MM.1S (cell line): Measurements from ENCODE around the gene SLC17A7.

Experiments used
- DNase-seq: peaks from one replicate; pipeline ENCODE4 v3.0.0-alpha.2; 2015
- H2AFZ ChIP-seq: fragments of 300-600 bp; sonication (generic); 2 replicates; pipeline ENCODE4 v1.6.0; 2016; ENCODE audit warnings: antibody characterized with exemption, low read length
- H3F3A ChIP-seq: fragments of 300-600 bp; sonication (generic); 2 replicates; pipeline ENCODE4 v1.6.1; 2016; ENCODE audit warnings: mild to moderate bottlenecking, antibody characterized with exemption, low read length, moderate library complexity, mixed read lengths; ENCODE audit not compliant: insufficient read depth
- H3K27ac ChIP-seq: fragments of 300-600 bp; sonication (generic); 2 replicates; pipeline ENCODE4 v1.5.1; 2016; ENCODE audit warnings: mild to moderate bottlenecking, low read length
- H3K27me3 ChIP-seq: fragments of 300-600 bp; sonication (generic); replicated peaks from 2 replicates; pipeline ENCODE4 v1.6.0; 2016; ENCODE audit warnings: low read length; ENCODE audit not compliant: insufficient read depth
- H3K36me3 ChIP-seq: fragments of 300-600 bp; sonication (generic); replicated peaks from 2 replicates; pipeline ENCODE4 v1.6.1; 2016; ENCODE audit warnings: mild to moderate bottlenecking, low read length, mixed read lengths; ENCODE audit not compliant: insufficient read depth
- H3K4me1 ChIP-seq: fragments of 300-600 bp; sonication (generic); 2 replicates; pipeline ENCODE4 v1.6.1; 2016; ENCODE audit warnings: low read length, mixed read lengths
- H3K4me2 ChIP-seq: fragments of 300-600 bp; sonication (generic); 2 replicates; pipeline ENCODE4 v1.6.0; 2016; ENCODE audit warnings: low read depth, low read length
- H3K4me3 ChIP-seq: fragments of 300-600 bp; sonication (generic); 2 replicates; pipeline ENCODE4 v1.5.1; 2016; ENCODE audit warnings: low read length, mixed read lengths
- H3K79me2 ChIP-seq: fragments of 300-600 bp; sonication (generic); 2 replicates; pipeline ENCODE4 v1.6.1; 2016; ENCODE audit warnings: mixed run types, low read length, mixed read lengths
- H3K9ac ChIP-seq: fragments of 300-600 bp; sonication (generic); 2 replicates; pipeline ENCODE4 v1.6.1; 2016; ENCODE audit warnings: low read length, mixed read lengths
- H3K9me2 ChIP-seq: fragments of 300-600 bp; sonication (generic); replicated peaks from 2 replicates; pipeline ENCODE4 v1.6.1; 2016; ENCODE audit warnings: mild to moderate bottlenecking, low read length, mixed read lengths; ENCODE audit not compliant: insufficient read depth
- H3K9me3 ChIP-seq: fragments of 300-600 bp; sonication (generic); replicated peaks from 2 replicates; pipeline ENCODE4 v1.6.1; 2016; ENCODE audit warnings: mild to moderate bottlenecking, low read length, mixed read lengths; ENCODE audit not compliant: insufficient read depth
- H4K20me1 ChIP-seq: fragments of 300-600 bp; sonication (generic); 2 replicates; pipeline ENCODE4 v1.6.1; 2016; ENCODE audit warnings: mild to moderate bottlenecking, low read length, moderate library complexity, mixed read lengths; ENCODE audit not compliant: insufficient read depth
- EZH2 ChIP-seq: fragments of 300-600 bp; sonication (generic); optimal IDR thresholded peaks from 2 replicates; pipeline ENCODE3; 2017; ENCODE audit warnings: low read depth, mild to moderate bottlenecking, antibody characterized with exemption, low read length, mixed read lengths
- EZH2phosphoT487 ChIP-seq: fragments of 300-600 bp; sonication (generic); IDR thresholded peaks from 2 replicates; pipeline ENCODE4 v1.6.1; 2018; ENCODE audit warnings: antibody characterized with exemption, low read length
- TF ChIP-seq, protein P1 (sequence below): fragments of 300-600 bp; sonication (generic); IDR thresholded peaks from 2 replicates; pipeline ENCODE4 v1.5.1; 2016; ENCODE audit warnings: antibody characterized with exemption, low read length, mixed read lengths

Gene SLC17A7

DNA sequence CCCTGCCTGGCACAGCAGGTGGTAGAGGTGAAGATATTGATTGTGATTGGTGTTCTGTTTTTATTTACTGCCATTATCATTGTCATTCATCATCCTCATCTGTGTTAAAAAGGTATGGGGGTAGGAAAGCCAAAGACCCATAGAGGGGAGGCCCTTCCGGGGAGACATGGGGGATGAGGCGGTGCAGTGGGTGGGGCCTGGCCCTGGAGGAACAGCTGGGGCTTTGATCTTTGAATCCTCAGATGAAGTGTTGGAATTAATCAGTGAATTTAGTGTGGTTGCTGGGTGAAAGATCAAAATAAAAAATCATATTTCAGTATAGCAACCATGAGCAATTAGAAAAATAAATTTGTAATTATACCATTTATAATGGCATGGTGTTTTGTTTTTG is 25.5 kb downstream of the SLC17A7 start:
- H3K9ac ChIP-seq: no peak overlapping the region

DNA sequence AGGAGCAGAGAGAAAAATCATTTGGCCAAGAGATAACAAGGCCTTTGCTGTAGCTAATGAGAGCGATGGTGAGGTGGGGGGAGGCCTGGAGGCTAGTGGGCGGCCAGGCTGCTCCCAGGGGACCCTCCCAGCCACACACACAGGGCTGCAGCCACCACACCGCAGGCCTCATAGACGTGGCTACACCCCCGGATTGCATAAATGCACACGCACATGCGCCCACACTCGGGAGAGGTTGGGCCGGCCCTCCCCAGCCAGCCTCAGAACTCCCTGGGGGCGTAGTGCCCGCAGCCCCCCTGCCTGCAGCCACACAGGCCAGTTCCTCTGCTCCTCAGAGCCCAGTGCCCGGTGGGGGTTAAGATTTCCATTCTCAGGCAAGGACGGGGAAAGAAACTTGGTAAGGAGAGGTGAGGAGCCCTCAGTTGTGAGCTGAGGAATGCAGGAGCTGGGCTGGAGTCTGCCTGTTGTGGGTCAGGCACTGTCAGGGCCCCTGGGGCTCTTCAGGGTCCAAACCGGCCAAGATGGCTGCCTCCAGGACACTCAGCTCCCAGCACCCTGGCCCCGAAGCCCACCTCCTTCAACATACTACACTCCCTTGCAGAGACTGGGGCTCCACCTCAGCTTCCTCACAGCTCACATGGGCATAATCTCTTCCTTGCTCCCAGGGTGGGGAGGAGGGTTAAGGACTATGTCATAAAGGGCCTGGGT is 26.1 kb downstream of the SLC17A7 start:
- TF ChIP-seq, protein P1, sequence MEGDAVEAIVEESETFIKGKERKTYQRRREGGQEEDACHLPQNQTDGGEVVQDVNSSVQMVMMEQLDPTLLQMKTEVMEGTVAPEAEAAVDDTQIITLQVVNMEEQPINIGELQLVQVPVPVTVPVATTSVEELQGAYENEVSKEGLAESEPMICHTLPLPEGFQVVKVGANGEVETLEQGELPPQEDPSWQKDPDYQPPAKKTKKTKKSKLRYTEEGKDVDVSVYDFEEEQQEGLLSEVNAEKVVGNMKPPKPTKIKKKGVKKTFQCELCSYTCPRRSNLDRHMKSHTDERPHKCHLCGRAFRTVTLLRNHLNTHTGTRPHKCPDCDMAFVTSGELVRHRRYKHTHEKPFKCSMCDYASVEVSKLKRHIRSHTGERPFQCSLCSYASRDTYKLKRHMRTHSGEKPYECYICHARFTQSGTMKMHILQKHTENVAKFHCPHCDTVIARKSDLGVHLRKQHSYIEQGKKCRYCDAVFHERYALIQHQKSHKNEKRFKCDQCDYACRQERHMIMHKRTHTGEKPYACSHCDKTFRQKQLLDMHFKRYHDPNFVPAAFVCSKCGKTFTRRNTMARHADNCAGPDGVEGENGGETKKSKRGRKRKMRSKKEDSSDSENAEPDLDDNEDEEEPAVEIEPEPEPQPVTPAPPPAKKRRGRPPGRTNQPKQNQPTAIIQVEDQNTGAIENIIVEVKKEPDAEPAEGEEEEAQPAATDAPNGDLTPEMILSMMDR: no peak
- TF ChIP-seq EZH2 (no peak), EZH2phosphoT487 (no peak)
- Histone ChIP-seq H3K36me3 (no peaks in the 10 kb centered on the region), H3K4me3 (no peak overlapping the region), H3K79me2 (no peaks in the 10 kb centered on the region), H3K9ac (no peak overlapping the region), H4K20me1 (no peaks in the 10 kb centered on the region), H3F3A (no peaks in the 10 kb centered on the region), H2AFZ (no peak overlapping the region), H3K27ac (no peak overlapping the region), H3K27me3 (peaks cover 74% of the 10 kb centered on the region), H3K9me3 (no peaks in the 10 kb centered on the region), H3K4me1 (no peaks in the 10 kb centered on the region), H3K9me2 (no peaks in the 10 kb centered on the region), H3K4me2 (no peak overlapping the region)
- no peak for DNase-seq

More for the DNA sequence above, 25.5 kb downstream of the SLC17A7 start:
- no peaks in the 10 kb centered on the region for H3K9me2 ChIP-seq
- no peak overlapping the region for H2AFZ ChIP-seq
- DNase-seq: no peak
- no peak for TF ChIP-seq EZH2phosphoT487
- TF ChIP-seq, protein P1: no peak
- TF ChIP-seq EZH2: no peak
- H3K27ac ChIP-seq: no peak overlapping the region
- H3K4me1 ChIP-seq: no peaks in the 10 kb centered on the region
- no peaks in the 10 kb centered on the region for H4K20me1 ChIP-seq
- peaks cover 79% of the 10 kb centered on the region for H3K27me3 ChIP-seq
- no peak overlapping the region for H3K4me3 ChIP-seq
- H3K36me3 ChIP-seq: no peaks in the 10 kb centered on the region
- H3K79me2 ChIP-seq: no peaks in the 10 kb centered on the region
- H3K9me3 ChIP-seq: no peaks in the 10 kb centered on the region
- no peaks in the 10 kb centered on the region for H3F3A ChIP-seq
- H3K4me2 ChIP-seq: no peak overlapping the region

DNA sequence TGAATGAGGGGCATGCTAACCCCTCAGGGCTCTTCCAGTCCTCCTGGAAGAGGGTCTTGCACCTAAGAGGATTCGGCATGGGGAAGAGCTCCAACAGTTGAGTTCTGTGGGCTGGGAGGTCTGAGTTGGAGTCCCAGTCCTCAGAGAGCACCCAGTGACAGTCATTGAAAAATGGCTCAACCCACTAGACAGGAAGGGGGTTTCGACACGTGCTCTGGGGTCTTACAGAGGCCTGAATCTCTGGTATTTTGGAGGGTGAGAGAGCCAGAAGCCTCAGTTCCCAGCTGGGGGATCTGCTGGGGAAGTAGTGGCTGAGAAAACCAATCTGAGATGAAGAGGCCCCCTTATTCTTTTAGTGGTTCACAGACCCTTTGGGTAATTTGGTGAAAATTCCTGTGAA is 27.1 kb downstream of the SLC17A7 start:
- Histone ChIP-seq H3K4me2 (no peak overlapping the region), H3F3A (no peaks in the 10 kb centered on the region), H3K4me1 (peaks cover 7% of the 10 kb centered on the region), H3K4me3 (no peak overlapping the region), H3K9ac (no peak overlapping the region), H3K27ac (no peak overlapping the region), H3K9me2 (no peaks in the 10 kb centered on the region), H3K79me2 (no peaks in the 10 kb centered on the region), H4K20me1 (no peaks in the 10 kb centered on the region), H3K36me3 (no peaks in the 10 kb centered on the region), H3K9me3 (no peaks in the 10 kb centered on the region), H3K27me3 (peaks cover 64% of the 10 kb centered on the region), H2AFZ (no peak overlapping the region)
- DNase-seq: no peak
- TF ChIP-seq EZH2phosphoT487: no peak
- no peak for TF ChIP-seq EZH2
- TF ChIP-seq, protein P1: no peak
